OCI-LY1 (cell line): ENCODE measurements around the gene ATOSA.

Experiments
- H2AFZ ChIP-seq: fragments of 200-600 bp; sonication (generic), shearing (Covaris generic); 2 replicates; pipeline ENCODE4 v1.6.0; 2014; ENCODE audit warnings: antibody characterized with exemption, mild to moderate bottlenecking, low read length
- H3F3A ChIP-seq: fragments of 200-600 bp; sonication (generic), shearing (Covaris generic); 2 replicates; pipeline ENCODE4 v1.6.0; 2014; ENCODE audit warnings: mild to moderate bottlenecking, antibody characterized with exemption, low read length, moderate library complexity; ENCODE audit not compliant: insufficient read depth
- H3K27ac ChIP-seq: fragments of 200-600 bp; sonication (generic); 2 replicates; pipeline ENCODE4 v1.5.1; 2014; ENCODE audit warnings: low read length, mixed run types, mild to moderate bottlenecking, low read depth; ENCODE audit not compliant: poor library complexity, severe bottlenecking
- H3K27me3 ChIP-seq: fragments of 200-600 bp; sonication (generic); 2 replicates; pipeline ENCODE4 v1.6.0; 2014; ENCODE audit warnings: antibody characterized with exemption, mild to moderate bottlenecking, low read length, moderate library complexity; ENCODE audit not compliant: insufficient read depth
- H3K36me3 ChIP-seq: fragments of 200-600 bp; sonication (generic); 2 replicates; pipeline ENCODE4 v1.6.1; 2014; ENCODE audit warnings: mild to moderate bottlenecking, antibody characterized with exemption, low read length, moderate library complexity, mixed read lengths; ENCODE audit not compliant: insufficient read depth
- H3K4me1 ChIP-seq: fragments of 200-600 bp; sonication (generic); 2 replicates; pipeline ENCODE4 v1.5.1; 2014; ENCODE audit warnings: mild to moderate bottlenecking, low read length, moderate library complexity; ENCODE audit not compliant: insufficient read depth, severe bottlenecking
- H3K4me2 ChIP-seq: fragments of 200-600 bp; sonication (generic), shearing (Covaris generic); 2 replicates; pipeline ENCODE4 v1.6.1; 2014; ENCODE audit warnings: low read length
- H3K4me3 ChIP-seq: fragments of 200-600 bp; sonication (generic); 2 replicates; pipeline ENCODE4 v1.5.1; 2014; ENCODE audit warnings: low read length, low read depth, mild to moderate bottlenecking, mixed read lengths; ENCODE audit not compliant: poor library complexity, severe bottlenecking
- H3K79me2 ChIP-seq: fragments of 200-600 bp; shearing (Covaris generic); 2 replicates; pipeline ENCODE4 v1.6.1; 2016; ENCODE audit warnings: mixed run types, low read length, mixed read lengths; ENCODE audit not compliant: insufficient read depth
- H3K9ac ChIP-seq: fragments of 200-600 bp; sonication (generic), shearing (Covaris generic); 2 replicates; pipeline ENCODE4 v1.6.1; 2014; ENCODE audit warnings: mild to moderate bottlenecking, low read length, mixed read lengths
- H3K9me2 ChIP-seq: fragments of 200-600 bp; sonication (generic), shearing (Covaris generic); 2 replicates; pipeline ENCODE4 v1.6.1; 2014; ENCODE audit warnings: low read depth, mild to moderate bottlenecking, low read length, mixed read lengths
- H3K9me3 ChIP-seq: fragments of 200-600 bp; shearing (Covaris generic); 2 replicates; pipeline ENCODE4 v1.6.1; 2014; ENCODE audit warnings: low read length, mixed read lengths
- H4K20me1 ChIP-seq: fragments of 200-600 bp; sonication (generic), shearing (Covaris generic); 2 replicates; pipeline ENCODE4 v1.6.0; 2016; ENCODE audit warnings: mild to moderate bottlenecking, low read length; ENCODE audit not compliant: insufficient read depth
- EZH2 ChIP-seq: fragments of 200-600 bp; sonication (generic), shearing (Covaris generic); IDR thresholded peaks from 2 replicates; pipeline ENCODE4 v1.8.0; 2017; ENCODE audit warnings: borderline replicate concordance, mixed run types, mild to moderate bottlenecking, antibody characterized with exemption, low read length, moderate library complexity, mixed read lengths
- TF ChIP-seq, protein P1 (sequence below): fragments of 200-600 bp; sonication (generic), shearing (Covaris generic); IDR thresholded peaks from 2 replicates; pipeline ENCODE4 v1.5.1; 2017; ENCODE audit warnings: mild to moderate bottlenecking, antibody characterized with exemption, low read length, moderate library complexity, mixed read lengths

Gene ATOSA

DNA sequence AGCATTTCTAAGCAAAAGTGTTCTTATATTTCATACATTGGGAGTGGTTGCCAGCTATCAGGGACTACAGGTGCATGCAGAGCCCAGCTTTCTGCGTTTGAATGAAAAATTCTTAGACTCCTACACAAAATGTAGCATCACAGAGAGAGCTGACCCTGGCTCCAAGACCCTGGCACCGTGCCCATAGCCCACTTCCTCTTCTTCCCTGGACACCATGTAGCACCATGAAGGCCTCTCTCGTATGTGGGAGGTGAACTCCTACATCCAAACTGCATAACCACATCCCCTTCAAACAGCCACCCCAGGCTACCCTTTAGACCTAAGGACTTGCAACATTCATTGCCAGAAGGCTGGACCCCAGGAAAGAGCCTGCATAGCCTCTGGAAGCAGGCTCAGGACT, 35.8 kb upstream of the ATOSA start:
- Histone ChIP-seq H3F3A (no peaks in the 10 kb centered on the region), H3K27me3 (no peaks in the 10 kb centered on the region), H3K27ac (no peak overlapping the region)

DNA sequence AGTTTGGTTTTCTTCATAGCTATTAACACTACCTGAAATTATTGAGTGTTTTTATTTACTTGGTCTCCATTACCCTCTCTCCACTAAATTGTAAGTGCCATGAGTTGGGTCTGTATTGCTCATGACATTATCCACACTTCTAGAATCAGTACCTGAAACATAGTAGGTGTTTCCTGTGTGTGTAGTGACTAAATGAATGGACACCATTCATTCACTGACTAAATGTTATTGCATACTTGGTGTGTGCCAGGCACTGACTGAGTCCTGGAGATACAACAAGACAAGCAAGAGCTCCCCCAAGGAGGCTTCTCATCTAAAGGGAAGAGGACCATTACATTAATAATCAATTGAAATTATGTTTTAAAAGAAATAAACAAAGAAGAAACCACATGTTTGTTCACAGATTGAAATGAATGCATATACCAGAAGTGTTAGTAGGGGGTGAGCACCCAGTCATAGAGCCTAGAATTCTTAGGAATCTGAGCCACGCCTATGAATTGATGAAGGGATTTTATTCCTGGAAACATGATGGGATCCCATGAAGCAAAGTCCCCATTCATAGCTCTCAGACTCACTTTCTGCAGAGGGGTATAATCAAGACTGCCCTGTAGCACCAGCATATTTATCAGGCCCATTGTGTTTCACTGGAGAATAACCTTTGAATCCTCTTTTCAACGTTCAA, 31.7 kb upstream of the ATOSA start:
- Histone ChIP-seq H3K9ac (no peak overlapping the region), H3K4me1 (peaks cover 38% of the 10 kb centered on the region), H3K9me3 (no peaks in the 10 kb centered on the region), H3K9me2 (no peaks in the 10 kb centered on the region), H3K27me3 (no peaks in the 10 kb centered on the region), H3K27ac (peak overlapping the region; percentile 85), H3K79me2 (peaks cover 34% of the 10 kb centered on the region), H4K20me1 (no peaks in the 10 kb centered on the region), H3K4me2 (no peak overlapping the region), H3K36me3 (no peaks in the 10 kb centered on the region), H3K4me3 (no peak overlapping the region), H3F3A (no peaks in the 10 kb centered on the region), H2AFZ (no peak overlapping the region)
- TF ChIP-seq, protein P1, sequence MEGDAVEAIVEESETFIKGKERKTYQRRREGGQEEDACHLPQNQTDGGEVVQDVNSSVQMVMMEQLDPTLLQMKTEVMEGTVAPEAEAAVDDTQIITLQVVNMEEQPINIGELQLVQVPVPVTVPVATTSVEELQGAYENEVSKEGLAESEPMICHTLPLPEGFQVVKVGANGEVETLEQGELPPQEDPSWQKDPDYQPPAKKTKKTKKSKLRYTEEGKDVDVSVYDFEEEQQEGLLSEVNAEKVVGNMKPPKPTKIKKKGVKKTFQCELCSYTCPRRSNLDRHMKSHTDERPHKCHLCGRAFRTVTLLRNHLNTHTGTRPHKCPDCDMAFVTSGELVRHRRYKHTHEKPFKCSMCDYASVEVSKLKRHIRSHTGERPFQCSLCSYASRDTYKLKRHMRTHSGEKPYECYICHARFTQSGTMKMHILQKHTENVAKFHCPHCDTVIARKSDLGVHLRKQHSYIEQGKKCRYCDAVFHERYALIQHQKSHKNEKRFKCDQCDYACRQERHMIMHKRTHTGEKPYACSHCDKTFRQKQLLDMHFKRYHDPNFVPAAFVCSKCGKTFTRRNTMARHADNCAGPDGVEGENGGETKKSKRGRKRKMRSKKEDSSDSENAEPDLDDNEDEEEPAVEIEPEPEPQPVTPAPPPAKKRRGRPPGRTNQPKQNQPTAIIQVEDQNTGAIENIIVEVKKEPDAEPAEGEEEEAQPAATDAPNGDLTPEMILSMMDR: no peak
- TF ChIP-seq EZH2: no peak

More for the DNA sequence above, 35.8 kb upstream of the ATOSA start:
- no peak overlapping the region for H3K9ac ChIP-seq
- TF ChIP-seq, protein P1: no peak
- no peak for TF ChIP-seq EZH2
- no peaks in the 10 kb centered on the region for H4K20me1 ChIP-seq
- no peaks in the 10 kb centered on the region for H3K79me2 ChIP-seq
- no peak overlapping the region for H3K4me2 ChIP-seq
- H3K9me3 ChIP-seq: no peaks in the 10 kb centered on the region
- no peaks in the 10 kb centered on the region for H3K36me3 ChIP-seq
- peaks cover 4% of the 10 kb centered on the region for H3K4me1 ChIP-seq
- no peak overlapping the region for H3K4me3 ChIP-seq
- H3K9me2 ChIP-seq: no peaks in the 10 kb centered on the region
- H2AFZ ChIP-seq: no peak overlapping the region

DNA sequence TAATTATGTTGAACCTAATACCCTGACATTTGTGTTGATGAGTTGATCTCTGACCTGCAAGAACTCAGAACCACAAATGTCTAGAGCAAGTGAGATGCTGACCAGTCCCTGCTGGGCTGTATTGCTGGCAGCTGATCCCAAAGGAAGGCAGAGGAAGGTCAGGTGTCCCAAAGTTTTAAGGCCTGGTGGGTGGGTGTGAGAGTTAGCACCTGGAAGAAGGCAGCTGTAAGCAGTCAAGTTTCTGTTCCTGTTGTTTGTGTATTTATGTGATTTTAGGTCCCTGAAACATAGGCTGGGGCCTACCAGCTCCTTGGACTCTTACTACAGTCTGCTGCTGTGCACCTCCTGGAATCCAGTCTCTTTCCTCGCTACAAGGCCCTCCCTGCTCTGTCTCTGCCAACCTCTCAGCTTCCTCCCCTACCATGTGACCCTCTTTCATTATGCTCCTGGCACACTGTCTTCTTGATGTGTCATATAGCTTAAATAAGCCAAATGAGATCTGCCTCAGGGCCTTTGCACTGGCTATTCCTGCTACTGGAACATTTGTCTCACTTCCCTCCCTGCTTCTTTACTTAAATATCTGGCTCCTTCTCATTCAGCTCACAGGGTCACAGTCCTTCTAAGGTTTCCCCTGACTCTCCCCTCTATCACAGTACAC, 31.0 kb upstream of the ATOSA start:
- Histone ChIP-seq H3K9me2 (no peaks in the 10 kb centered on the region), H3K4me2 (peak overlapping the region; percentile 94; the same call in 1 of the 2 replicates), H3K27me3 (no peaks in the 10 kb centered on the region), H3K27ac (peak overlapping the region; percentile 85), H2AFZ (no peak overlapping the region), H3K9me3 (no peaks in the 10 kb centered on the region), H3K4me3 (peak overlapping the region; percentile 70), H3K36me3 (no peaks in the 10 kb centered on the region), H3F3A (no peaks in the 10 kb centered on the region), H3K79me2 (peaks cover 35% of the 10 kb centered on the region), H3K9ac (peak overlapping the region; percentile 35), H3K4me1 (peaks cover 39% of the 10 kb centered on the region), H4K20me1 (no peaks in the 10 kb centered on the region)
- TF ChIP-seq, protein P1: no peak
